TTC549 (cell line): ENCODE measurements around the gene VAC14.
"Not testable (repeated sequence)": the region's sequence is repeated elsewhere in the genome, so short reads cannot be mapped to it uniquely, and the experiment has no call there.

Source experiments
- FAIRE-seq: peaks from 2 replicates; lab custom pipeline; 2012; peaks lifted over from hg19 to GRCh38; lab: Jason Lieb, UNC

VAC14 gene

GRCh38 chr16:70800781-70801480 lies at the start of gene VAC14:
TSS of gene VAC14 (minus strand) at chr16:70801158. CDS start at chr16:70800900, 258 bp downstream.
- FAIRE-seq, result no peak

GRCh38 chr16:70823498-70824118 lies 22.6 kb upstream of the VAC14 start:
- FAIRE-seq, result not testable (repeated sequence)

- FAIRE-seq, result not testable (repeated sequence)
Measured at GRCh38 chr16:70822734-70823133, 21.8 kb upstream of the VAC14 start.

- not testable (repeated sequence) for FAIRE-seq
Measured at GRCh38 chr16:70818088-70818487, 17.1 kb upstream of the VAC14 start.

GRCh38 chr16:70809392-70810060 lies 8.6 kb upstream of the VAC14 start:
- FAIRE-seq, result no peak

- FAIRE-seq, result no peak
Measured at GRCh38 chr16:70808371-70808770, 7.4 kb upstream of the VAC14 start.

GRCh38 chr16:70805787-70806186 lies 4.8 kb upstream of the VAC14 start:
- no peak for FAIRE-seq

- FAIRE-seq, result no peak
Measured at GRCh38 chr16:70805380-70805779, 4.4 kb upstream of the VAC14 start.

- no peak for FAIRE-seq
Measured at GRCh38 chr16:70804734-70805169, 3.8 kb upstream of the VAC14 start.

GRCh38 chr16:70804153-70804733 lies 3.3 kb upstream of the VAC14 start:
- no peak for FAIRE-seq

- no peak for FAIRE-seq
Measured at GRCh38 chr16:70803319-70803718, 2.4 kb upstream of the VAC14 start.

- no peak for FAIRE-seq
Measured at GRCh38 chr16:70801611-70802010, 653 bp upstream of the VAC14 start.

- FAIRE-seq, result no peak
Measured at GRCh38 chr16:70800311-70800710, 647 bp downstream of the VAC14 start.

GRCh38 chr16:70796301-70796700 lies 4.7 kb downstream of the VAC14 start:
- no peak for FAIRE-seq

- FAIRE-seq, result no peak
Measured at GRCh38 chr16:70795296-70795912, 5.6 kb downstream of the VAC14 start.

- no peak for FAIRE-seq
Measured at GRCh38 chr16:70793851-70794502, 7.0 kb downstream of the VAC14 start.

GRCh38 chr16:70790815-70791214 lies 10.1 kb downstream of the VAC14 start:
- no peak for FAIRE-seq

- FAIRE-seq, result peak; percentile 65
Measured at GRCh38 chr16:70789595-70790447, 11.1 kb downstream of the VAC14 start.

- no peak for FAIRE-seq
Measured at GRCh38 chr16:70788668-70789594, 12.0 kb downstream of the VAC14 start.
